HCT116 (cell line): ENCODE results near the gene COMMD6. TPM values are rescaled to one million over a fixed set of nuclear protein-coding genes. Genes with fewer than 3 reads are reported as not detected.

Experiments
- ATAC-seq: fragments of 200-7000 bp; cut with Tn5 transposase; 2 replicates; pipeline ENCODE4 v1.9.1; 2020; ENCODE audit warnings: mild to moderate bottlenecking, moderate library complexity
- BruUV-seq: library from RNA; stranded (reverse); fragments of 400-500 nt; replicated peaks from 2 replicates; lab custom pipeline; 2021; lab: Mats Ljungman, UMichigan
- CTCF ChIA-PET: fragments of 300-600 bp; sonication (Branson Sonifier 250); formaldehyde crosslinking; loops from one replicate; lab custom pipeline; 2021; ENCODE audit warnings: antibody characterized with exemption; lab: Charles Lee
- POLR2A ChIA-PET: fragments of 300-600, 350-600 bp; sonication (Branson Sonifier 250); formaldehyde crosslinking; loops from one replicate; lab custom pipeline; 2021; ENCODE audit warnings: antibody characterized with exemption; lab: Charles Lee
- RAD21 ChIA-PET, 2 experiments: fragments of 300-600 bp; sonication (Branson Sonifier 250); formaldehyde crosslinking; loops; one replicate each; lab custom pipeline; 2023; ENCODE audit warnings: low total read pairs in 2 of 2; ENCODE audit not compliant: uncharacterized antibody in 2 of 2, unreplicated experiment in 2 of 2, low non-redundant PET in 1 of 2; lab: Charles Lee
- DNase-seq: peaks from one replicate; pipeline ENCODE4 v3.0.0-alpha.2; 2010; ENCODE audit warnings: low read depth, low spot score
- H2AFZ ChIP-seq: fragments of 200-600 bp; shearing (Covaris generic), sonication (generic); 2 replicates; pipeline ENCODE4 v1.6.1; 2017; ENCODE audit warnings: low read depth, mixed run types, mixed read lengths, antibody characterized with exemption, low read length; ENCODE audit not compliant: poor library complexity, severe bottlenecking
- H3K27ac ChIP-seq: 2 replicates; pipeline ENCODE4 v1.5.1; 2012; ENCODE audit warnings: low read depth, low read length
- H3K27me3 ChIP-seq: fragments of 200-600 bp; sonication (generic); 2 replicates; pipeline ENCODE4 v1.6.1; 2016; ENCODE audit warnings: mixed run types, low read length, mixed read lengths; ENCODE audit not compliant: insufficient read depth
- H3K36me3 ChIP-seq, 2 experiments: fragments of 200-500 bp in 1 of 2; fragments of 200-600 bp in 1 of 2; sonication (Bioruptor generic) in 1 of 2; sonication (generic) in 1 of 2; 2 replicates each; pipeline versions ENCODE4 v1.5.1 to v1.6.1; 2014 to 2016; ENCODE audit warnings: low read length in 2 of 2, inconsistent platforms in 1 of 2, mixed read lengths in 1 of 2, mixed run types in 1 of 2; ENCODE audit not compliant: insufficient read depth in 2 of 2, control insufficient read depth in 1 of 2
- H3K4me1 ChIP-seq, 2 experiments: fragments of 200-600 bp in 1 of 2; sonication (generic) in 1 of 2; 2 replicates each; pipeline versions ENCODE4 v1.5.1 to v1.6.1; 2012 to 2017; ENCODE audit warnings: low read length in 2 of 2, inconsistent platforms in 1 of 2, mild to moderate bottlenecking in 1 of 2, mixed read lengths in 1 of 2, mixed run types in 1 of 2, moderate library complexity in 1 of 2; ENCODE audit not compliant: insufficient read depth in 2 of 2, control insufficient read depth in 1 of 2
- H3K4me2 ChIP-seq: fragments of 200-600 bp; sonication (generic); 2 replicates; pipeline ENCODE4 v1.6.1; 2017; ENCODE audit warnings: mixed run types, low read length, mixed read lengths
- H3K4me3 ChIP-seq, 2 experiments: fragments of 200-600 bp in 1 of 2; sonication (generic) in 1 of 2; replicated peaks in 1 of 2; 2 replicates each; pipeline ENCODE4 v1.5.1; 2011 to 2016; ENCODE audit warnings: low read length in 2 of 2, control low read depth in 1 of 2, low read depth in 1 of 2, mild to moderate bottlenecking in 1 of 2, mixed read lengths in 1 of 2, mixed run types in 1 of 2
- H3K79me2 ChIP-seq: fragments of 200-600 bp; sonication (generic); 2 replicates; pipeline ENCODE4 v1.6.1; 2017; ENCODE audit warnings: mild to moderate bottlenecking, mixed run types, low read length, moderate library complexity, mixed read lengths; ENCODE audit not compliant: insufficient read depth
- H3K9ac ChIP-seq: fragments of 200-600 bp; sonication (generic); 2 replicates; pipeline ENCODE4 v1.6.1; 2016; ENCODE audit warnings: low read length, mixed read lengths
- H3K9me2 ChIP-seq: fragments of 200-600 bp; sonication (generic), shearing (Covaris generic); 2 replicates; pipeline ENCODE4 v1.6.1; 2017; ENCODE audit warnings: mixed run types, mild to moderate bottlenecking, moderate library complexity; ENCODE audit not compliant: insufficient read depth
- H3K9me3 ChIP-seq, 2 experiments: fragments of 200-500 bp in 1 of 2; fragments of 200-600 bp in 1 of 2; sonication (Bioruptor generic) in 1 of 2; sonication (generic) in 1 of 2; 2 replicates each; pipeline ENCODE4 v1.6.1; 2014 to 2017; ENCODE audit warnings: low read length in 2 of 2, mixed read lengths in 2 of 2, inconsistent platforms in 1 of 2, low read depth in 1 of 2, mild to moderate bottlenecking in 1 of 2, mixed run types in 1 of 2, moderate library complexity in 1 of 2; ENCODE audit not compliant: control insufficient read depth in 1 of 2, insufficient read depth in 1 of 2
- H4K20me1 ChIP-seq: fragments of 200-600 bp; sonication (generic), shearing (Covaris generic); 2 replicates; pipeline ENCODE4 v1.6.1; 2017; ENCODE audit warnings: mixed run types, mild to moderate bottlenecking, moderate library complexity; ENCODE audit not compliant: insufficient read depth
- ATF3 ChIP-seq: IDR thresholded peaks from 2 replicates; pipeline ENCODE4 v1.6.1; 2012
- CBX3 ChIP-seq: IDR thresholded peaks from 2 replicates; pipeline ENCODE4 v1.6.1; 2012; ENCODE audit warnings: low read depth
- CEBPB ChIP-seq: IDR thresholded peaks from 2 replicates; pipeline ENCODE4 v1.6.1; 2012; ENCODE audit warnings: low read depth
- CTCF ChIP-seq, 3 experiments: fragments of 200-600 bp in 1 of 3; sonication (generic) in 1 of 3; IDR thresholded peaks in 2 of 3; conservative IDR thresholded peaks in 1 of 3; 2 replicates each; pipeline ENCODE4 v1.5.1; 2012 to 2017; ENCODE audit warnings: low read depth in 2 of 3, low read length in 2 of 3, antibody characterized with exemption in 1 of 3, borderline replicate concordance in 1 of 3, control low read depth in 1 of 3, mild to moderate bottlenecking in 1 of 3, mixed read lengths in 1 of 3, mixed run types in 1 of 3, moderate library complexity in 1 of 3; ENCODE audit not compliant: insufficient read depth in 1 of 3
- EGR1 ChIP-seq: IDR thresholded peaks from 2 replicates; pipeline ENCODE4 v1.6.1; 2012; ENCODE audit warnings: low read depth
- FOSL1 ChIP-seq: IDR thresholded peaks from 2 replicates; pipeline ENCODE4 v1.6.1; 2012; ENCODE audit warnings: low read depth
- MAX ChIP-seq: IDR thresholded peaks from 2 replicates; pipeline ENCODE4 v1.6.1; 2012
- POLR2A ChIP-seq: IDR thresholded peaks from 2 replicates; pipeline ENCODE4 v1.7.0; 2011; ENCODE audit warnings: borderline replicate concordance; ENCODE audit not compliant: insufficient read depth, insufficient read length; ENCODE audit errors: extremely low read depth
- RAD21 ChIP-seq: IDR thresholded peaks from 2 replicates; pipeline ENCODE4 v1.6.1; 2012; ENCODE audit warnings: low read depth, mild to moderate bottlenecking
- REST ChIP-seq: IDR thresholded peaks from 2 replicates; pipeline ENCODE4 v1.6.1; 2012; ENCODE audit warnings: low read depth
- SP1 ChIP-seq: IDR thresholded peaks from 2 replicates; pipeline ENCODE4 v1.6.1; 2012; ENCODE audit warnings: low read depth
- intact Hi-C: fragments of 100-400 bp; cut with micrococcal nuclease; formaldehyde crosslinking; loops from 2 replicates; pipeline ENCODE4 v1.10.0; 2022
- total RNA-seq: library from RNA; stranded (reverse); gene quantifications from one replicate; pipeline ENCODE4 v1.2.1, GENCODE V29; 2021; ENCODE audit not compliant: unreplicated experiment

The COMMD6 gene
- total RNA-seq, 1 experiment from 2014 or later: 108 TPM

GRCh38 chr13:75506018-75506417, 31.6 kb downstream of the COMMD6 start:
- intact Hi-C loops: no loop called here
- no peaks in the 10 kb centered on the region for H3K27me3 ChIP-seq
- H3K36me3 ChIP-seq: no peaks in the 10 kb centered on the region
- H3K9ac ChIP-seq: no peak overlapping the region
- no peaks in the 10 kb centered on the region for H3K9me3 ChIP-seq
- no TSS peak for BruUV-seq
- no peaks in the 10 kb centered on the region for H3K4me1 ChIP-seq
- ChIA-PET RAD21 (no interaction called here), CTCF (no interaction called here), POLR2A (no interaction called here)
- no peaks in the 10 kb centered on the region for H4K20me1 ChIP-seq
- H3K27ac ChIP-seq: no peak overlapping the region
- ATAC-seq (no peak), DNase-seq (no peak)
- no peaks in the 10 kb centered on the region for H3K79me2 ChIP-seq
- TF ChIP-seq SP1 (no peak), CBX3 (no peak), CTCF (IDR thresholded peaks at IDR 0.05 in 2 of 3, conservative IDR thresholded peaks at IDR 0.05 in 1 of 3; ENCODE audit: borderline replicate concordance in 1 of 3, insufficient read depth in 1 of 3, low read depth in 2 of 3, low read length in 2 of 3) (no peak), REST (no peak), ATF3 (no peak), RAD21 (no peak), CEBPB (no peak), POLR2A (no peak), MAX (no peak), EGR1 (no peak), FOSL1 (no peak)
- H3K4me3 ChIP-seq: no peak overlapping the region
- H3K4me2 ChIP-seq: no peak overlapping the region
- 0 out of 2 replicates have a peak, but pooled peaks cover 2% of the 10 kb centered on the region for H3K9me2 ChIP-seq
- peak overlapping the region; percentile 50 for H2AFZ ChIP-seq
